Vagina (tissue), 2 donors: ENCODE data around the gene ABCG4. TPM values are rescaled to one million over a fixed set of nuclear protein-coding genes. Genes with fewer than 3 reads are reported as not detected.
"Not testable (repeated sequence)": the region's sequence is repeated elsewhere in the genome, so short reads cannot be mapped to it uniquely, and the experiment has no call there.

Experiments
- DNase-seq, 2 donors: peaks; one replicate each; pipeline ENCODE4 v3.0.0-alpha.2; 2017; ENCODE audit errors: extremely low spot score in 2 of 2
- H3K27ac ChIP-seq: fragments of 200-600 bp; sonication (generic); one replicate; pipeline ENCODE4 v1.5.1; 2019
- H3K27me3 ChIP-seq: fragments of 200-600 bp; sonication (generic); one replicate; pipeline ENCODE4 v1.5.1; 2019
- H3K36me3 ChIP-seq, 2 donors: fragments of 200-600 bp; sonication (generic); one replicate each; pipeline ENCODE4 v1.5.1; 2017 to 2019
- H3K4me1 ChIP-seq: fragments of 200-600 bp; sonication (generic); one replicate; pipeline ENCODE4 v1.5.1; 2019
- H3K4me3 ChIP-seq, 2 donors: fragments of 200-600 bp; sonication (generic); 1 replicate in 1 of 2; 2 replicates in 1 of 2; pipeline ENCODE4 v1.5.1; 2016 to 2019
- H3K9me3 ChIP-seq: fragments of 200-600 bp; sonication (generic); one replicate; pipeline ENCODE4 v1.5.1; 2019
- CTCF ChIP-seq, 3 experiments: fragments of 450-650 bp in 2 of 3; fragments of 200-600 bp in 1 of 3; sonication (generic) in 1 of 3; IDR thresholded peaks; one replicate each; pipeline ENCODE4 v1.5.1; 2017 to 2019; ENCODE audit warnings: antibody characterized with exemption in 3 of 3, mild to moderate bottlenecking in 2 of 3, moderate library complexity in 2 of 3
- POLR2A ChIP-seq, 2 donors: fragments of 450-650 bp; IDR thresholded peaks; one replicate each; pipeline ENCODE4 v1.6.1; 2017; ENCODE audit warnings: antibody characterized with exemption in 2 of 2, mild to moderate bottlenecking in 2 of 2, moderate library complexity in 2 of 2
- POLR2AphosphoS5 ChIP-seq, 2 donors: sonication (generic); formaldehyde crosslinking; IDR thresholded peaks; one replicate each; pipeline ENCODE4 v1.9.0; 2017; ENCODE audit warnings: antibody characterized with exemption in 2 of 2, mild to moderate bottlenecking in 2 of 2, low read depth in 1 of 2; ENCODE audit not compliant: insufficient read depth in 1 of 2
- intact Hi-C: fragments of 100-400 bp; cut with DNase I; formaldehyde crosslinking; loops from one replicate; pipeline ENCODE4 v1.15.1; 2023
- total RNA-seq: library from RNA; depleted of rRNA; stranded (reverse); fragments of >200 nt; gene quantifications from one replicate; pipeline ENCODE4 v1.2.3, GENCODE V29; 2016

Gene ABCG4
- total RNA-seq, 1 donor from 2014 or later, result 3.2 TPM

DNA sequence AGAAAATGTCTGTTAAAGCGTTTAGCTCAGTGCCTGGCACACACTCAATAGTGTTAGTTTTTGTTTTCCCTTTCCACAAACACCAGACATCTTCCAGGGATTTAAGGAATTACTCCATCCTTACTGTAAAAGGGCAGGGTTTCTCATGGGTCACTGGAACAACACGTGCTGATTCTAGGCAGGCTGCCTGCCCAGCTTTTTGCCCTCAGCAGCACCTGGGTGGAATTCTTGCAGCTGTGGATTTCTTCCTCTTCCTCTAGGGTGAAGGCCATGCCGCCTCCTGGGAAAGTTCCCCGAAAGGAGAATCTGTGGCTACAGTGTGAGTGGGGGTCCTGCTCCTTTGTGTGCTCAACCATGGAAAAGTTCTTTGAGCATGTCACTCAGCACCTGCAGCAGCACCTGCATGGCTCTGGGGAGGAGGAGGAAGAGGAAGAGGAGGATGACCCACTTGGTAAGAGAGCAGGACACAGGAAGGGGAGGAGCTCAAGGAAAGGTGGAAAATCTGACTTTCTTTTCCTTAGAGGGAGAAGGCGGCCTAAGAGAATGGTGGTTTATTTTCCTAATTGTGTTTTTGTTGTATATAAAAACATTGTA lies 22.1 kb upstream of the ABCG4 start:
- intact Hi-C loops, result no loop called here
- no peak for DNase-seq
- H3K4me3 ChIP-seq, result no peak overlapping the region
- H3K36me3 ChIP-seq, result peaks cover 0 to 42% of the 10 kb centered on the region in 2 donors
- H3K27ac ChIP-seq, result no peak overlapping the region
- no peaks in the 10 kb centered on the region for H3K27me3 ChIP-seq
- TF ChIP-seq POLR2A (IDR thresholded peaks at IDR 0.05) (no peak), POLR2AphosphoS5 (IDR thresholded peaks at IDR 0.05; ENCODE audit: insufficient read depth in 1 of 2, low read depth in 1 of 2) (no peak)
- no peaks in the 10 kb centered on the region for H3K9me3 ChIP-seq
- H3K4me1 ChIP-seq, result peaks cover 15% of the 10 kb centered on the region

DNA sequence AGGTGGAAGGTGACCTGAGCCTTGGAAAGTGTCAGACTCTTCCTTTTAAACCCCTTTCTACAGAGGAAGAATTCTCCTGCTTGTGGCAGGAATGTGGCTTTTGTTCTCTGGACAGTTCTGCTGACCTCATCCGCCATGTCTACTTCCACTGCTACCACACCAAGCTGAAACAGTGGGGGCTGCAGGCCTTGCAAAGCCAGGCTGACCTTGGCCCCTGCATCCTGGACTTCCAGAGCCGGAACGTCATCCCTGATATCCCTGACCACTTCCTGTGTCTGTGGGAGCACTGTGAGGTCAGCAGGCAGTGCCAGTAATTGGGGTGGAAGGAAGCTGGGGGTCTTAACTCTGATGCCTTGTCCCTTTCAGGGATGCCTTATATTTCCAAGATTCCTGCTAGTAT lies 18.2 kb upstream of the ABCG4 start:
- no peak overlapping the region for H3K27ac ChIP-seq
- TF ChIP-seq CTCF (IDR thresholded peaks at IDR 0.05) (no peak), POLR2A (IDR thresholded peaks at IDR 0.05) (no peak), POLR2AphosphoS5 (IDR thresholded peaks at IDR 0.05; ENCODE audit: insufficient read depth in 1 of 2, low read depth in 1 of 2) (no peak)
- no peaks in the 10 kb centered on the region for H3K9me3 ChIP-seq
- DNase-seq, result no peak
- intact Hi-C loops, result no loop called here
- H3K27me3 ChIP-seq, result no peaks in the 10 kb centered on the region
- peaks cover 0 to 58% of the 10 kb centered on the region in 2 donors for H3K36me3 ChIP-seq
- no peak overlapping the region for H3K4me3 ChIP-seq
- no peaks in the 10 kb centered on the region for H3K4me1 ChIP-seq

DNA sequence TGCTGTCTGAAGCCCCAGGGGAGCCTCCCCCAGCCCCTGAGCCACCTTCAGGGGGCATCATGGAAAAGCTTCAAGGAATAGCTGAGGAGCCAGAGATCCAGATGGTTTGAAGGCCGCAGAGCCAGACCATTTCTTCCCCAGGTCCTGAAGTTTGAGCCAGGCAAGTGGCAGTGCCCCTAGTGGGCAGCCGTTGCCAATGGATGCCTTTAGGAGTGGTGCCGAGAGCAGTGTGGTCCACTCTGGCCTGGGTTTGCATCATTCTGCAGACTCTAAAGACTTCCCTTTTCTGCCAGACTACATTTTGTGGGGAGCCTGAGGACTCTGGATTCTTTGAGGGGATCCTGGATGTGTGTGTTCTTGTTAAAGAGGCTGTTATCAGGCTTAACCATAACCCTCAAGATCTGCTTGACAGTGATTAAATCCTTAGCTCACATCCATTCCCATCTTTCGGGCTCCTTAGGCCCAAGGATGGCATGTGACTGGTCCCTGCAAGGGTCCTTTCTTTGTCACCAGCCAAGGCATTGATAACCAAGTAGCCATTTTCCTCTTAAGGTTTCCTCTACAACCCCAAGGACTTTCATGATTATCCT lies 14.4 kb upstream of the ABCG4 start:
- no peak for TF ChIP-seq CTCF (IDR thresholded peaks at IDR 0.05)
- no peak for TF ChIP-seq POLR2A (IDR thresholded peaks at IDR 0.05)
- TF ChIP-seq POLR2AphosphoS5 (IDR thresholded peaks at IDR 0.05; ENCODE audit: insufficient read depth in 1 of 2, low read depth in 1 of 2), result no peak
- H3K9me3 ChIP-seq, result no peaks in the 10 kb centered on the region

DNA sequence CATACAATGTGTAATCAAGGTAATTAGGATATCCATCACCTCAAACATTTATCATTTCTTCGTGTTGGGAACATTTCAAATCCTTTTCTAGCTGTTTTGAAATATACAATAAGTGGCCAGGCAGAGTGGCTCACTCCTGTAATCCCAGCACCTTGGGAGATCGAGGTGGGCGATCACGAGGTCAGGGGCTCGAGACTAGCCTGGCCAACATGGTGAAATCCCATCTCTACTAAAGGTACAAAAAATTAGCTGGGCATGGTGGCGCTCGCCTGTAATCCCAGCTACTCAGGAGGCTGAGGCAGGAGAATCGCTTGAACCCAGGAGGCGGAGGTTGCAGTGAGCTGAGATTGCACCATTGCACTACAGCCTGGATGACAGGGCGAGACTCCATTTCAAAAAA lies 9.6 kb upstream of the ABCG4 start:
- DNase-seq, H3K36me3 ChIP-seq, H3K27me3 ChIP-seq, H3K27ac ChIP-seq, intact Hi-C loops, H3K4me3 ChIP-seq, H3K4me1 ChIP-seq, H3K9me3 ChIP-seq: not testable (repeated sequence)

More for the DNA sequence above, 14.4 kb upstream of the ABCG4 start:
- H3K36me3 ChIP-seq, result peaks cover 0 to 48% of the 10 kb centered on the region in 2 donors
- H3K4me3 ChIP-seq, result no peak overlapping the region
- intact Hi-C loops, result no loop called here
- no peak for DNase-seq
- no peaks in the 10 kb centered on the region for H3K4me1 ChIP-seq
- H3K27ac ChIP-seq, result no peak overlapping the region
- no peaks in the 10 kb centered on the region for H3K27me3 ChIP-seq

DNA sequence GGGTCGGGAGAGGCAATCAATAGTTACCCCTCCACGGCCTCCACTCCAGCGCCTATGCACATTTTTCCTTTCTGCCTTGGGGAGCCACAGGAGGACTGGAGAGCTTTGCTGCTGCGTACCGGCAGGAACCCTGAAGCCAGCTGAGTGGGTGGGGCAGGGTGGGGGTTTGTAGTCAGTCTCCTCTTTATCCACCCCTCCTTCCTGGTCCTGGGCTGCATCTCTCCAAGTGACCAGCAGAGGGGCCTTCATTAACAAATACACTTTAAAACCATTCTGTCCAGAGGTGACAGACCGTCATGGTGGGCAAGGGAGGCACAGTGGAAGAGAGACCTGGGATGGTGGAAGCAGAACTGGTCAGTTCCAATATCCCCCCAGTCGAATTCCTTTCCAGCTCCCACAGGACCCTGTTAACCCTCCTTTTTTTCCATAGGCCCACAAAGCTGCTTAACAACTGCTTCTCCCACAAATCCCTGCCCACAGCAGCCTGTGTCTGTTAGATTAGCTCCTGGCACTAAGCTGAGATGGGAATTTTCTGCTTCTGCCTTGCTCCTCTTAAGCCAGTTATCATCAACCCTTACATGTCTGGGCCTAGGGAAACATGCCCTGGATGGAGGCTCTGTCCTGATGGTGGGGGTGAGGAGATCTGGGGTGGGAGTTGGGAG lies 3.9 kb upstream of the ABCG4 start:
- Histone ChIP-seq H3K4me3 (no peak overlapping the region), H3K27me3 (no peaks in the 10 kb centered on the region), H3K27ac (no peak overlapping the region), H3K9me3 (no peaks in the 10 kb centered on the region), H3K36me3 (no peaks in the 10 kb centered on the region), H3K4me1 (peaks cover 18% of the 10 kb centered on the region)
- TF ChIP-seq CTCF (IDR thresholded peaks at IDR 0.05), result peak; percentile 13 to 36 (median 19)
- no peak for TF ChIP-seq POLR2A (IDR thresholded peaks at IDR 0.05)
- no peak for DNase-seq
- intact Hi-C loops, result no loop called here

DNA sequence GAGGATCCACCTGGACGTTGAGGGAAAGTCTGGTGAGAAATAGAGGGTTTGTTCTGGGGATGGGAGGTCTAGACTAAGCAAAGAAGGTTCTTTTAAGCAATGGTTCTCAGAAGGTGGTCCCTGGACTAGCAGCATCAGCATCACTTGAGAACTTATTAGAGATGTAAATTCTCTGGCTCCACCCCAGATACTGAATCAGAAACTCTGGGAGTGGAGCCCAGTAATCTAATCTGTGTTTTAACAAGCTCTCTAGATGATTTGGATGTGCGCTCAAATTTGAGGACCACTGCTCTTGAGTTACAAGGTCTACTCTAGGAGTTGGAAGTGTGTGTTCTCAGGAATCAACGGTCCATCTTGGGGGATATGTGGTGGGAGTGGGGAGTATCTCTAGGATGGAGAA lies 3.3 kb upstream of the ABCG4 start:
- intact Hi-C loops, result no loop called here
- H3K27me3 ChIP-seq, result no peaks in the 10 kb centered on the region
- no peak overlapping the region for H3K27ac ChIP-seq
- peaks cover 24% of the 10 kb centered on the region for H3K4me1 ChIP-seq
- no peaks in the 10 kb centered on the region for H3K36me3 ChIP-seq
- DNase-seq, result no peak
- no peaks in the 10 kb centered on the region for H3K9me3 ChIP-seq
- no peak overlapping the region for H3K4me3 ChIP-seq
- TF ChIP-seq POLR2AphosphoS5 (IDR thresholded peaks at IDR 0.05; ENCODE audit: insufficient read depth in 1 of 2, low read depth in 1 of 2) (no peak), CTCF (IDR thresholded peaks at IDR 0.05) (no peak), POLR2A (IDR thresholded peaks at IDR 0.05) (no peak)
